Glomerular visceral epithelial cell (primary cell): Measurements from ENCODE around the gene INAVA.

Source experiments
- DNase-seq: peaks from one replicate; pipeline ENCODE4 v3.0.0-alpha.2; 2016; ENCODE audit errors: extremely low spot score

The INAVA gene, protein sequence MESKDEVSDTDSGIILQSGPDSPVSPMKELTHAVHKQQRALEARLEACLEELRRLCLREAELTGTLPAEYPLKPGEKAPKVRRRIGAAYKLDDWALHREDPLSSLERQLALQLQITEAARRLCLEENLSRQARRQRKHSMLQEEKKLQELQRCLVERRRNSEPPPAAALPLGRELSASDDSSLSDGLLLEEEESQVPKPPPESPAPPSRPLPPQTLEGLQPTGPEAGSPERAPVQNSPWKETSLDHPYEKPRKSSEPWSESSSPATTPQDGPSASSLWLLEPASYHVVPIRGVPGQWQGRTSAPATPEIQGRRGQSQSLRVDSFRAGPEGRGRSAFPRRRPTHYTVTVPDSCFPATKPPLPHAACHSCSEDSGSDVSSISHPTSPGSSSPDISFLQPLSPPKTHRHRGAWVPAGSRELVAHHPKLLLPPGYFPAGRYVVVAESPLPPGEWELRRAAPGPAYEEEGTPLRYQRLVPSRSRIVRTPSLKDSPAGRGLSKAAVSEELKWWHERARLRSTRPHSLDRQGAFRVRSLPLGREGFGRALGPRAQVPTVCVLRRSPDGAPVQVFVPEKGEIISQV

DNA sequence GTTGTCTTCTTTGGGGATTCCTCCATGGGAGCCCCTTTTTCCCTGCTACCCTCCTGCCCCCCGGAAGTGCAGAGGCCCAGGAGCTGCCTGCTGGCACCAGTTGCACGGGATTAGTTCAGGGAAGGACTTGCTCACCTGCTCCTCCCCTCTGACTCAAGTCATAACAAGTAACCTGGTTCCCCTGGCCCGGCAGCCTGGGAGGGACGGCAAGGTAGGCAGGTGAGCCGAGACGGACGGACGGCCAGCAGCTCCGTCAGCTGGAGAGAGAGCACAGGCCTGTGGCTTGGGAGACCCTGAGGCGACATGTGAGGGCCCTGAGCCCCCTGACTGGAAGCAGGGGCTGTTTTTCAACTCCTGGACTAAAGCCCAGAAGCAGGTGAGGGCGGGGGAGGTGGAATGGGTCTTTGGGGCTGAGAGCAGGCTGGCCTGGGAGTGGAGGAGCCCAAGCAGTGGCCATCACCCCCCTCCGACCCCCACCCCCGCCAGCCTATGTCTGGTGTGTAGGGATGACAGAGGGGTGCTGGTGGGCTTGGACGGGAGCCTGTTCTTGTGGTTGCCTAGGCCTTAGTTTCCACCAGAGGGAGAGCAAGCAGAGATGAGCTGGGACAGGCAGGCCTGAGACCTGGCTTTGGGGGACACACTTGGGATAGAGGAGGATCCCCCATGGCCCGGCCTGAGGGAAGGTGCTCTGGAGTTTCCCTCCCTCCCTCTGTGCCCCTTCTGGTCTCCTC is at the start of gene INAVA:
TSS of gene INAVA (plus strand) at position 189 of the 731 bp plus-strand sequence. CDS start 3,501 bp downstream, outside the sequence.
- DNase-seq, result peak; percentile 34

DNA sequence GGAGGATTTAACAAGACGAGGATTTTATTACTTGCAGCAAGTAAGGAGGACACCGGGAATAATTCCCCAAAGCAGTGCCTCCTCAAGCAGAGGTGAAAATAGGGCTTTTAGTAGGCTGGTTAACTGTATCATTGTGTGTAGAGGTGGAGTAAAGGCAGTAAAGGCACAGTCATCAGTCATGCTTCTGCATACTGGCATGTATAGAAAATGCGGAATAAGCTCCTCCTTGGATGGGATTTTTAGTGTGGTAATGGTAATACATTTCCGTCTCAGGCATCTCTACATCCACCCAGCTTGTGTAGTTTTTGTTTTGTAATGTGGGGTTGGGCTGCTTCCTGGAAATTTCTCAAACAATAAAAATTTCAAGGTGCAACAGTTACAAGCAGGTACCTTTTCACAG is 49.3 kb upstream of the INAVA start:
- DNase-seq, result no peak

DNA sequence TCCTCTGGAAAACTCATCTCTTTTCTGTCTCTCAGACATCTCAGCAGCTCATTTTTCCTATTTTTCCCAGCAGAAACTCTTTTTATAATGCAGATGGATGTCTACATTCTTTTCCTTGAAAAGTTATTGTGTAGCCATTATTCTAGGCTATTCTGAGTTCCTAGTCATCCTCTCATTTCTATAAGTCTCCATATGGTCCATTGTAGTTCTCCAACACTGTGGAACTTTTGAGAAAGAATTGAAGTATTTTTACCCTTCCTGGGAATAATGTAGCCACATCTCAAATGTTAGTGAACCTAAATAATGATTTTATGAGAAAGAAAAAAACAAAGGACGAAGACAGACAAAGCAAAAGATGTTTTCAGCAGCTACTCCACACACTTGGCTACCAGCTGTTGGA is 48.3 kb upstream of the INAVA start:
- no peak for DNase-seq

DNA sequence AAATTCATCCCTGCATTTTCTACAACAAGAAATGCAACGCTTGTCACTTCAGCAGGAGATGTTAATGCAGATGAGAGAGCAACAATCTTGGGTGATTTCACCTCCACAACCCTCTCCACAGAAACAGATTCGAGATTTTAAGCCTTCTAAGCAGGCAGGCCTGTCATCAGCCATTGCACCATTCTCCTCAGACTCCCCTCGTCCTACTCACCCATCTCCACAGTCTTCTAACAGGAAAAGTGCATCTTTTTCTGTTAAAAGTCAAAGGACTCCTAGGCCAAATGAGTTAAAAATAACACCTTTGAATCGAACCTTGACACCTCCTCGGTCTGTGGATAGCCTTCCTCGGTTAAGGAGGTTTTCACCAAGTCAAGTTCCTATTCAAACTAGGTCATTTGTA is 45.3 kb upstream of the INAVA start:
- DNase-seq, result no peak

DNA sequence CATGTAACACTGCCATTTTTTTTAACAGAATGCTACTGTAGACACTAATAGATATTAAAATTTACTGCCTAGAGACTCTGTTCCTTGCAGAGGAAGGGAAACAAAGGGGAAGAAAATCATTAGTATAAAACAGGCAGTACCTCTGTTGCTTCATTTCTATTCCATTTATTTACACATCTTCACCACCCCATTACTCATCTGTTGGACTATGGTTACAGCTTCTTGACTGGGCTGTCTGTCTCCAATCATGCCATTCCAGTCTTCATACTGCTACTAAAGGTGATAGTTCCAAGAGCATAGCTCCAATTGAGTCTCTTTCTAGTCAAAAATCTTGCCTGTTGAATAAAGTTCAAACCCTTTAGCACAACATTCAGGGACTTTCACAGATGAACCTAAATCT is 44.1 kb upstream of the INAVA start:
- no peak for DNase-seq

DNA sequence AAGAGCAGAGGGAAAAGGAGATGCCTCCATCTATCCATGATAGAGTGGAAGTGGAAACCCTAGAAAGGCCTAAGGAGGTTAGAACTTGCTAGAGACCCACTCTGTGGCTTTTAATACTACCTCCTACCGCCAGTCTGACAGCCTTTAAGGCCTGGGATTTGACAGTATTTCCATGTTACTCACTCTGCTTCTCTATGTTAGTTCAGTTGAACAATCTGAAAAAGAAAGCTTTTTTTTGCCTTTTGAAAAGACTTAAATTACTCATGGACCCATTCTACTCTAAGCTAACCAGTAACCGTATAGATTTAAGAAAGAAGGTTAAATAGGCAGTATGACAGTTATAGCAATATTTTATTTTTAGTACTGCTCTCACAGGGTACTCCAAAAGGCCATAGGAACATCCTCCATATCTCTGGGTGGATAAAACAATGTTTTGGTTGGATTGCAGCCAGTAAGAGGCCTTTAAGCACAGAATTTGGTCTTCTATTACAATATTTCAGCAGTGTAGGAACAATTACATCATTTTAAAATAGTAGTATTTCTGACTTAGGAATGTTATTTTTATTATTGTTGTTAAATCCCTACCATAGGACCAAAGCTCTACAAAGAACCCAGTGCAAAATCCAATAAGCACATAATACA is 37.9 kb upstream of the INAVA start:
- DNase-seq, result no peak

DNA sequence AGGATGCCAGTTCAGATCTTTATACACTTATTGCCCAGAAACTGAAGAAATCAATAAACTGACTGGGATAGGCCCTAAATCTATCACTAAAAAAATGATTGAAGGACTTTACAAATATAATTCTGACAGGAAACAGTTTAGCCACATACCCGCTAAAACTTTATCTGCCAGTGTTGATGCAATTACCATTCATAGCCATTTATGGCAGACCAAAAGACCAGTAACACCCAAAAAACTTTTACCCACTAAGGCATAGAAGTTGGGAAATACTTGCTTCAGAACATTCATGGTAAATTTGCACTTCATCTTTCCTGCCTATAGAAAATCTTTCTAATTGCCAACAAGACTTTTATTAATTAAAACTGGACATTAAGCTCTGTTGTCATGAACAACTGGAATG is 36.9 kb upstream of the INAVA start:
- no peak for DNase-seq

DNA sequence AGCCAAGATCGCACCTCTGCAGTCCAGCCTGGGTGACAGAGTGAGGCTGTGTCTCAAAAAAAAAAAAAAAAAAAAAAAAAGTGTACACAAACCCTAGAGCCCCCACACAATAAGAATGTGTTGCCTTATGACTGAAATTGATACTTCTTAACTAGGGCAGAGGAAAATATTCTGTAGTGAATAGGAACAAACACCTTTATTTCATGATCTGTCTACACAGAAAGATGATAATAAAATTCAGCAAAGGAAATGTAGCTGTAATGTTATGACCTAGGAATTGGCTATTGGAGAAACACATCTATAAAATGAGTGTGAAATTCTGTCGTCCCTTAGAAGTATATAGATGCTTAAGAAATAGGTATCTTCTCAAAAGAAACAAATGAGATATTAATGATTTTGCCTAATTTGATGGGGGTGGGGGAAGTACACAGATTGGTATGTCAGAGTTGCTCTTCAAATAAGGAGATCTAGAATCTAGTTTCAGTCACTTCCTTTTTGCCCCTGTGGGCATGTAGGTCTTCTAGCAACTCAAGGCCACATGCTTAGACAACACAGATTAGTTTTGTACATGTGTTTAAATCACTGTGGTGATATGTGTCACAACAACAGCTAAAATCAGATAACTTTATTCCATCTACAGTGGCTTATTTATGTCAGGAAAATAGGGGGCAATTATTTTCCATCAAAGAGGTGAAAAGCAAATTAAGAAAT is 32.6 kb upstream of the INAVA start:
- DNase-seq, result no peak

DNA sequence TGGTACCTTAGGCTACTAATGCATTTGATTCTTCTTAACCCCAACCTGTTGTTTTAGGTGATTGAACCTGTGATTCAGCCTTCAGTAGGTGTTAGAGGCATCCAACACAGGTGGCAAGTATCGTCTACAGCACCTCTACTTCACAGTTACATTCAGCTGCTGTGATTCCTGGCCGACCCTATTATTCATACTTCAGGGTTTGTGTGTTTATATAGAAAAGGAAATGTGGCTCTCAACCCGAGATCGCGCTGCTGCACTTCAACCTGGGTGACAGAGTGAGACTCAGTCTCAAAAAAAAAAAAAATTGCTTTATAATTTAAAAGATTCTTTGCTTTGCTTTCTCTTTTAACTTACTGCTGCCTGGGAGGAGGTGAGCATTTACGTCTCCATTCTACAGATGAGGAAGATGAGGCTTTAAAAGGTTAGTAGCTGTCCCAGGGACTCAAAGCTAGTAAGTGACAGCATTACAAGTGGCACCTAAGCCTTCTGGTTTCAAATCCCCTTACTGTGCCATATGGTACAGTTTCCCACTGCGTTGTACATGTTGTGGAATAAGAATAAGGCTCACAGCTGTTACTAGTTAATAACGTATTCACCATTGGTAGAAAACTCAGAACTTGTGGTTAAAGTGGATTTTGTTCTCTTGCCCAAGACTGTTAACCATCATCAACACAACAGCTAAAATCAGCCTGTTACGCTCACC is 31.8 kb upstream of the INAVA start:
- DNase-seq, result no peak

DNA sequence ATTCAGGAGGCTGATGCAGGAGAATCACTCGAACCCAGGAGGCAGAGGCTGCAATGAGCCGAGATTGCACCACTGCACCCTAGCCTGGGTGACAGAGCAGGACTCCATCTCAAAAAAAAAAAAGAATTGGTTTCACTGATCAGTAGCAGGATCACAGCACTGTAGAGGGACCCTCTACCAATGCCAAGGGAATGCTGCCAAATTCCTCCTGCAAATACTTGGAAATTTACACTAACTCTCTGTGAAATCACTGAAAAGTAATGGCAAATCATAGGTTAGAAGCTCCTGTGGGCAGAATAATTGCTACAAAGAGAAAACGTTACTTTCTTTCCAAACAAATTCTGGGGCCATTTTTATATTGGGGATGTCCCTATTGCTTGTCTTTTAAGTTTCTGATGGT is 28.6 kb upstream of the INAVA start:
- no peak for DNase-seq

DNA sequence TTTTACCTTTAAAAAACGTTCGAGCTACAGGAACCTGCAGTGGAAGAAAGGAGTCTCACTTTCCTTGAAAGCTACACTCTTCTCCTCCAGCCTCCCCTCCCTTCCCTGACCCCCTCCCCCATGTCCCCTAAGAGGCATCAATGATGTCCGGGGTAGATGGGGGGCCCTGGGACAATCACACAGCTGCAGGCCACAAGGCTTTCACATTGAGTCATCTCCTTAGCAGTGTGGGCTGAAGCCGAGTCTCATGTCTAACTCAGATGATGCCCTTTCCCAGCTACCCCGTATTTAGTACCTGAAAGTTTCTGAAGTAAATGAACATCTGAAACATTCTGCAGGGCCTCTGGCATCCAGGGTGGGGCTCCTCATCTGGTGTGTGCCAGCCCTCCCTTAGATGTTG is 28.2 kb upstream of the INAVA start:
- no peak for DNase-seq

DNA sequence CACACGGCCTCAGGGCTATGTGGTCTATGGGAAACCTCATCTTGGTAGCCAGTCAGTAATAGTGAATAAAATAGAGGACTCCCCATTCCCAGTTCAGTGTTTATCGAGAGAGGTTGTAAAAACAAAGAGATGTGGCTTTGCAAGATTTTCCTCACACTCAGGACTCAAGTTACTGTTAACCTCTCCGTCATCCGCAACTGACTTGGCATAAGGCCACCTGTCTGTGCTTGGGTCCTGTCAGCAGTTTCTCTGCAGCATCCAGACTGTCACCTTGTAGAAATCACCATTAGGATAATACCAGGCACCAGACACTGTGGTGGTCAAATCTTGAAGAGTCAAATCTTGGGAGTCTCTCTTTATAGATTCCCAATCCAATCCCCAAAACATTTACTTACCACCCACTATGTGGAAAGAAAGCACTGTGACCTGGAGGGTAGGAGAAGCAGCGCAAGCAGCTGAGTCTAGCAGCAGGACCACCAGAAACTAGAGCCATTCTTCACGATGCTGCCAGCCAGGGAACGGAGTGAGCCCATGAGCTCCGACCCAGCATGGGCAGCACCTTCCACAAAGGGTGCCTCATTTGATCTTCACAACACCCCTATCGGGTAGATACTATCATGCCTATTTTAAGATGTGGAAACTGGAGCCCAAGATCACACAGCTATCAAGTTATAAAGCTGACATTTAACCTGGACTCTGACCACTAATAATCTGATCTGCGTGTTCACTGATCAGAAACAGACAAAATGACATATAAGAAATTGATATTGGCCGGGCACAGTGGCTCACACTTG is 27.5 kb upstream of the INAVA start:
- DNase-seq, result no peak

DNA sequence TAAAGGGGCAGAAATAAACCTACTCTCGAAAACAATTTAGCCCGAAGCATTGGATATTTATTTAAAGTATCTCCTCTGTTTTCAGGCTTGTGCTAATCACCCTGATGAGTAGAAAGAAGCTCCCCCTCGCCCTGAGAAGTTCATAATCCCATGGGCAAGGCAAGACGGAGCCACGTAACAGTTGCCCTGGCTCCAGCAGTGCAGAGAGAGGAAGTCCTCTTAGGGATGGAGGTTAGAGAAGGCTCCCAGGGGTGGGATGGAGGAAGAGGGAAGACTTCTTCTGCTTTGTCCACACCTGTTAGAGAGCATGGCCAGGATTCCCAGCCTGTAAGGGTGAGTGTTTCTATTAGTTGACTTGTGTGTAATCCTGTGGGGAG is 25.3 kb upstream of the INAVA start:
- no peak for DNase-seq

DNA sequence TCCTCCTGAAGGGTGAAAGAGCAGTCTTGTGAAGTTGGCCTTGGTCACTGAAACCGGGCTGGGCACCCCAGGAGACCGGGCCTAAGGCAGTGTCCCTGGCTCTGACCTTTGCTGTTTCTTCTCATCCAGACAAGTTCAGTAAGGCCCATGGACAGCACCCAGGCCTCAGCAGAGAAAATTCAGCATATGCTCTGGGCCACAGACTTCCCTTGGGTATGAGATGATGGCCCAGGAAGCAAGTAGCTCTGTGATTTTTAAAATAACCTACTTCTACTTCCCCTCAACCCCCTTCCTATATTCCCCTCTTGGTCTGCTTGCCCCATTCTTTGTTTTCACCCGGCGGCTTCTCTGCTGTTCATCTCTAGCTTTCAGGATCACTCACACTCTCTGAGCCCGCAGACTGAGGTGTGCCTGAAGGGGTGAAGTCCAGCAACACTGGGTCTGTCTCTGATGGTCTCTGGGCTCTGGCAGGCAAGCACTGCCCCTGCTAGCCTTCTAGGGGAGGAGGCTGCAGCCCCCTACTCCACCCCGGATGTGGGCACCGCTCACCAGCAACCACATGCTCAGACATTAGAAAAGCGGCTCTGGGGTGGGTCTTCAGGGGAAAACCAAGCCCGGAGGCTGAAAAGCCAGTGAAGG is 24.8 kb upstream of the INAVA start:
- DNase-seq, result no peak

DNA sequence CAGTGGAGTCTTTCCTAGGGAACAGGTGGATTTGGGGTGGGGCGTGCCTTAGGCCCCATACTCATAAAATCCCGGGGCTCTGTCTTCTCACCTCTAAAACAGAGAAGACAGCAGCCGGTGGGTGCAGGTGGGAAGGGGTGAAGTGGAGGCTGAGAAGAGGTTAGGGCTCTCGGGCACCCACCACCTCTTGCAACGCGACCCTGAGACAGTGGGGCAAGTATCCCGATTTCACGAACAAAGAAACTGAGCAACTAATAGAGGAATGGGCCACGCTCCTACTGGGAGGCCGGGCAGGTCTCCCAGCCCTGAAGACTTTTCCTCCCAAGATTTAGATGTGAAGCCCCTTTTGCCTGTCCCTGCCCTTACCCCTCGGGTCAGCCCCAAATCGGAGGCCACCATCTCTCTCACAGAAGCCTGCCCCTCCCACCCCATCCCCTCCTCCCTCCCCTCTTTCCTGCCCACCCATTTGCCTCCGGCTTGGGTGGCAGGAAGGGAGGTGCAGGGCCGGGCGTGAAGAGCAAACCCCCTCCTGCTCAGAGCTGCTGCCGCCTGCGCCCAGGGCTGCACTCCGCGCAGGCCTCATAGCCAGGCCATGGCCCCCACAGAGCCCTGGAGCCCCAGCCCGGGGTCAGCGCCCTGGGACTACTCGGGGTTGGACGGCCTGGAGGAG is 22.1 kb upstream of the INAVA start, which contains the start of gene GPR25:
TSS of gene GPR25 (plus strand) at position 536 of the 670 bp plus-strand sequence. CDS start at position 593, 57 bp downstream.
- DNase-seq, result no peak

DNA sequence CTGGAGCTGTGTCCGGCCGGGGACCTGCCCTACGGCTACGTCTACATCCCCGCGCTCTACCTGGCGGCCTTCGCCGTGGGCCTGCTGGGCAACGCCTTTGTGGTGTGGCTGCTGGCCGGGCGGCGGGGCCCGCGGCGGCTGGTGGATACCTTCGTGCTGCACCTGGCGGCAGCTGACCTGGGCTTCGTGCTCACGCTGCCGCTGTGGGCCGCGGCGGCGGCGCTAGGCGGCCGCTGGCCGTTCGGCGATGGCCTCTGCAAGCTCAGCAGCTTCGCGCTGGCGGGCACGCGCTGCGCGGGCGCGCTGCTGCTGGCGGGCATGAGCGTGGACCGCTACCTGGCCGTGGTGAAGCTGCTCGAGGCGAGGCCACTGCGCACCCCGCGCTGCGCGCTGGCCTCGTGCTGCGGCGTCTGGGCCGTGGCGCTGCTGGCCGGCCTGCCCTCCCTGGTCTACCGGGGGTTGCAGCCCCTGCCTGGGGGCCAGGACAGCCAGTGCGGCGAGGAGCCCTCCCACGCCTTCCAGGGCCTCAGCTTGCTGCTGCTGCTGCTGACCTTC is 21.5 kb upstream of the INAVA start:
- no peak for DNase-seq

DNA sequence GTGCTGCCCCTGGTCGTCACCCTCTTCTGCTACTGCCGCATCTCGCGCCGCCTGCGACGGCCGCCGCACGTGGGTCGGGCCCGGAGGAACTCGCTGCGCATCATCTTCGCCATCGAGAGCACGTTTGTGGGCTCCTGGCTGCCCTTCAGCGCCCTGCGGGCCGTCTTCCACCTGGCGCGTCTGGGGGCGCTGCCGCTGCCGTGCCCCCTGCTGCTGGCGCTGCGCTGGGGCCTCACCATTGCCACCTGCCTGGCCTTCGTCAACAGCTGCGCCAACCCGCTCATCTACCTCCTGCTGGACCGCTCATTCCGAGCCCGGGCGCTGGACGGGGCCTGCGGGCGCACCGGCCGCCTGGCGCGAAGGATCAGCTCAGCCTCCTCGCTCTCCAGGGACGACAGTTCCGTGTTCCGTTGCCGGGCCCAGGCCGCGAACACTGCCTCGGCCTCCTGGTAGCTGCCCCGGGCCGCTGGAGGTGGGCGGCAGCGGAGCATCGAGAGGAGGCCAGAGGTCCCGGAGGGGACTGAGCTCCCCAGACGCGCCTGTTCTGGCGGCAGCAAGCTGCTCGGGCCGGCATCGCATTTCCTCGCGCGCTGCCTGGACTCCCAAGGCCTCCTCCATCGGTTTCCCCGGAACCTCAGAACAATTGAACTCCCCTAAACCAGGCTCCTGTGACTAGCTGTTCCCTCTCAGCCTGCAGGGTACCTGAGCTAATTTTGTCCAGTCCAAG is 20.9 kb upstream of the INAVA start:
- no peak for DNase-seq

DNA sequence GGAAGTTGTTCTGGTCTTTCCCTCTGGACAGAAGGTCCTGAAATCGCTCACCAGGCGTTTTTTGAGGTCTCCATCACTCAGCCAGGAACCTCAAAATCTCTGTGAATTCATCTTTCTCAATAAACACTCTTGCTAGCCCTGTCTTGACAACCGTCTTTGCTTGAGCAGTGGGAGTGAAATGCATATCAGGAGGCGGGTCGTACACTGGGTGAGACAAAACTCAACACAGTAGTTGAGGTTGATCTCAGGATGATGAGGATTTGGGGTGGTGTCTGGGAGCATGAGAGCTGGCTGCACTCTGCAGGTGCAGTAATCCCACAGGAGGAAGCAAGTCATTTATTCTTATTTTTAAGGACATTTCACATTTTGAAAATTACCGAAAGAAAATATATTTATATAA is 20.0 kb upstream of the INAVA start:
- no peak for DNase-seq
